Non-pigmented ciliary epithelial cell (primary cell): ENCODE measurements around the gene BMP10.
"Not testable (repeated sequence)": the region's sequence is repeated elsewhere in the genome, so short reads cannot be mapped to it uniquely, and the experiment has no call there.

Source experiments
- DNase-seq: peaks from one replicate; pipeline ENCODE4 v3.0.0-alpha.2; 2010; ENCODE audit warnings: low read depth

BMP10 gene

DNA sequence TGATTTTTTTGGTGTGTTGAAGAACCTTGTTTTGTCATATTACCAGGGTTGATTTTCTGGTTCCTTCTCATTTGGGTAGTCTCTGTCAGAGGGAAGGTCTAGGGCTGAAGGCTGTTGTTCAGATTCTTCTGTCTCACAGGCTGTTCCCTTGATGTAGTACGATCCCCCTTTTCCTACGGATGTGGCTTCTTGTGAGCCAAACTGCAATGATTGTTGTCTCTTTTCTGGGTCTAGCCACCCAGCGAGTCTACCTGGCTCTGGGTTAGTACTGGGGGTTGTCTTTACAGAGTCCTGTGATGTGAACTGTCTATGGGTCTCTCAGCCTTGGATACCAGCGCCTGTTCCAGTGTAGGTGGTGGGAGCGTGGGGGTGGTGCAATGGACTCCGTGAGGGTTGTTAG is 24.8 kb upstream of the BMP10 start:
- not testable (repeated sequence) for DNase-seq

DNA sequence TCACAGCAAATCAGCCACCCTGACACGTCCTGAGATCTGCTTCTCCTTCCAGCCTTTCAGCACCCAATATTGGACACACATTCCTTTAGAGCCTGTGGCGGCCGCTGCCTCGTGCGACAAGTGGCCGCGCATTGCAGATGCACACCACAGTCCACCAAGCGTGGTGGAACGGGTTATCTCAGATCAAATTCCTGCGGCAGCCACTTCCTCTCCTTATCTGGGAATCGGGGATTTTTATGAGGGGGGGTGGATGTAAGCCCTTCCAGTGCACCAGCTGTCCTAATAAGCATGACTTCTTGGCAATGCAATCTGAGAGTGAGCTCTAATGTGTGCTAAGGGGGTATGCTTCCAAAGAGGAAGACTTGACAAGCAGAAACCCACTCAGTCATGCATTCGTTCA is 18.3 kb upstream of the BMP10 start:
- DNase-seq, result no peak

DNA sequence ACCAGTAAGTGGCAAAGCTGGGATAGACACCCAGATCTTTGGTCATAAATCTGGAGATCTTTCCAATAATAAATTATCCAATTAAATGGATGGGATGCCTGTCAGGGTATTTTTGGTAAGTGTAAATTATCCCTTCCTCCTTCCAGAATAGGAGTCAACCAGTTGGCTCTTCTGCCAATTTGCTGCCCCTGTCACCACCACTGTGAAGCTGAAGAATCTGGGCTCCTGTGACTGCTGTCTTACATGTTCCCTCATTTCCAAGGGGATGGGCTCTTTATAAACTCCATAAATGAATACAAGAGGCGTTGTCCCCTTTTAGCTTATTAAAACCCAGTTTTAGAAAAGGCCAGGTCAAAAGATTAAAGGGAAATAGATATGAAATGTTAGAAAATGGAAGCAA is 17.8 kb upstream of the BMP10 start:
- no peak for DNase-seq

DNA sequence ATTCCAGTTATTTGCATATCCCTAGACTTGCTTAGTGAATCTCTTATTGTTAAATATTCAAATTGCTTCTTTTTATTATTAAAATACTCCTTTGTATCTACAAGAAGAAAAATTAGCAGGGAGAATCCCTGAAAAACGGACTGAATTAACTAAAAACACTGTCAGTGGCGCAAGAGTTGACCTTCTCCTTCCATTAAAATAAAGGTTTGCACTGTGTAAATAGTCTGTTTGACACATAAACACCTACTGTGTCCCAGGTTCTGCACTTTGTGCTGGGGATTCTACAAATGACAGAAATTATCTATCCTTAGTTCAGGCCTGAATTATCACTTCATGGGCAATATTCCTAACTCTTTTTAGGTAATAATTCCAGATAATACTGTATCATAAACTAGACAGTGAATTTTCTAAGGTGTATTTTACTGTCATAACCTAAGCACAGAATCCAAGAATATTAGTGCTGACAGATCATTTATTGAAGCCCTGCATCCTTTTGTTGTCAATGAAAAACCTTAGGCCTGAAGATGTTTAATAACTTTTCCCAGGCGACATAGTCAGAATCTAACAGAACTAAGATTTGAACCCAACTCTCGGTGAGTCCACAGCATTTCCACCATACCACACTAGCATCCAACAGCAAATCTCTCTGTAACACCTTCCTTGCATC is 17.0 kb upstream of the BMP10 start:
- no peak for DNase-seq

DNA sequence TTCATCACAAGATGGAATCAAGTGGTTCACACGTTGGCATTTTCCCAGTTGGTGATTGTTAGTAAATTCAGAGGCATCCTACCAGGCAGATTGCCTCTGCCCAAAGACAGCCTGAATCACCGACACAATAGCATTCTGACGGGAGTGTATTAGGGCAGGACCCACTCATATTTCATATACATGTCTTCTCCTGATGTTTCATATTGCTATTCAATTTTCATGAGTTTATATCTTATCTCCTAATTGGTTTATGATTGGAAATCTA is 14.5 kb upstream of the BMP10 start:
- DNase-seq, result no peak

DNA sequence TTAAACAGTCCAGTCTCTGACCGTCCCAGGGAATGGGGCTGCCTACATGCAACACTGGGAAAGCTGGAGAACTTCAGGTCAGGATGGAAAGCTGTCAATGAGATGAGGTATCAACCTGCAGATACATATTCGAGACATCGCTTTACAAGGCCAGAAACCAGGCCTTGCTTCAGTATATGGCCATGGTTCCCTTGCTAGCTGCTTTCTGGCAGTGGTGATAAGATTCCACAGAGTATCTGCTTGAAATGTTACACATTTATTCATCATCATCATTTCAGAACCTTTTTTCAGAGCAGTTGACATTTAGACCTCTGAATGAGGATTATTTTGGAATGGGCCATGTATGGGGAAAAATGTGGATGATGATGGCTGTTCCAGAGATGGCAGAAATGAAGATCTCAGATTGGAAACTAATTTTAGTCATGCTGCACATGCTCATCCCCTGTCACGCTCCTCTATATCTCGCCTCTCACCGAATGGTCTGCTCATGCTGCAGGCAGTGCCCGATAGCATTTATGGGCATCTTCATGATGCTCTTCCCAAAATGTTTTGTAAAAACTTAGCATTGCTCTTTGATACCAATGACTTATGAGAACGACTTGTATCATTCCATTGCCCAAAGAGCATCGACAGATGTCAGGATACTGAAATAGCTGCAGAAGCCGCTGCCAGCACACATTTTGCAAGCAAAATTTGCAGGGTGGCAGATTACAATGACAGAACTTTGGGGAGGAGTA is 14.0 kb upstream of the BMP10 start:
- DNase-seq, result no peak

DNA sequence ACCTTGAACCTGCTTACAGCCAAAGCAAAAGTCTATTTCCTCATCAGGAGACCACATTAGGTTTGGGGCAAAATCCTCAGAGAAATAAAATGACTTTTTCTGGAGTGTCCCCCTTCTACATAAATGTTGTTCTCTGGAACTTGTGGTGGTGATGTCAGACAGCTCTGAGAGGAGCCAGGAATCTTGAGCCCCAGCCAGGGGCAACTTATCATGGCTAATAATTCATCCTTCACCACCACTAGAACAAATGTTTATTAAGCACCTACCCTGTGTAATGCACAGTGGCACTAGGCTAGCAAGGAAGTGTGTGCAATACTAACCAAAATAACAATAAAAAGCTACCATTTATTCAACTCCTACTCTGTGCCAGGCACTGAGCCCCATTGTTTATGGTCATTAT is 9.0 kb upstream of the BMP10 start:
- no peak for DNase-seq

DNA sequence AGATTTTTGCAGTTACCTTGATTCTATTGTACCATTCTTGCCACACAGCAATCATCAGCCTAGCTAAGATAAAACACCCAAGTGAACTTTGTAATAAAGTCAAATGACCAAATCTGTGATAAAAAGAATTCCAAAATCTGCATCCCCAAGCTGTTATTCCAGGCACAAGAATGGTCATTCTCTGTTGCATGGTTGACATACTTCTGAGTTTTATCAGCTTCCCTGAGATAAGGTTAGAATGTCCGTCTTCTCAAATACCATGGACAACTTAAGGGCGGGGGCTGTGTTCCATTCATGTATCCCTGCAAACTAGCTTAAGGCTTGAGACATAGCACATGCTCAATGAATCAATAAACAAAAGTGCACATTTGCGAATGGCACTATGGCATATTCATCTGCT is 8.1 kb upstream of the BMP10 start:
- DNase-seq, result no peak

DNA sequence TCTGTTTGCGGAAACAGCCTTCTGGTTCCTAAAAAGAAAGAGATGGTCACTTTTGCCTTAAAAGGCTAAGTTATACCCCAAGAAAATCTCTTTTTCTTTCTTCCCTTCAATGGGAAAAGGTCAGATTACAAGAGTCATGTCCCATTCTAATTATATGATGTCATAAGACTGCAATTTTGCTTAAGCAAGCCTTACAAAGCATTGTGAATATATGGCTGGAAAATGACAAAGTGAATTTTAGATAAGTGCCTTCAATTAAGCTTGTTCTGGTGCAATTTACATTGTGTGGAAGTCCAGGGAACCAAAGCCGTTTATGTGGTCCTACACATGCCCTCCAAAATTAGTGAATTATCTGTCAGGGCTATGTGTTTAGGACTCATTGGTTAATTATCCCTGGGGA is 7.6 kb upstream of the BMP10 start:
- DNase-seq, result no peak

DNA sequence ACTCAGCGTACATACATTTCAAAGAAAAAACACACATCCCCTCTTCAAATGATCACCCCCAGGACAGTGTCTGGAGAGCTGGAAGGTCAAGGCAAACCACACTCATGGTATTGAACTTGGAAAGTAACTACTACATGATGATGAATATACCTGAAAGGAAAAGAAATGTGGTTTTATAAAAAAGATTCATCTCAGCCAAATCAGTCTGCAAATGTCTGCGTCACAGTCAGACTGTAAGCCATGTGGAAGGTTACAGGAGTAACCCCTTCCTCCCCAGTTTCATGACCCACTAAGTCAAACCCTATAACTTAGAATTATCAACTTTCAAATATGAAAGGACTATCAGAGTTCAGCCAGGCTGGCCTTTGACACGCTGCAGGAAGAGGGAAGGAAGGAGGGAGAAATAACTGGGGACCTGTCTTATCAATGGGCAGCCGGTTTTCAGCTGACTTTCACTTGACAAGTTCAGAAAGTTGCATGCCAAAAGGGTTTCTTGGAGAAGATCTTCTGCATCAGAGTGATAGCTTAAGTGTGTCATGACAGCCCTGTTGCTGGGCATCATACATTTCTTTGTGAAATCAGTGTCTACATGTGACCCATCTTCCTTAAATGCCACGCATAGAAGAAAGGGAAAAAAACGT is 7.0 kb upstream of the BMP10 start:
- no peak for DNase-seq

DNA sequence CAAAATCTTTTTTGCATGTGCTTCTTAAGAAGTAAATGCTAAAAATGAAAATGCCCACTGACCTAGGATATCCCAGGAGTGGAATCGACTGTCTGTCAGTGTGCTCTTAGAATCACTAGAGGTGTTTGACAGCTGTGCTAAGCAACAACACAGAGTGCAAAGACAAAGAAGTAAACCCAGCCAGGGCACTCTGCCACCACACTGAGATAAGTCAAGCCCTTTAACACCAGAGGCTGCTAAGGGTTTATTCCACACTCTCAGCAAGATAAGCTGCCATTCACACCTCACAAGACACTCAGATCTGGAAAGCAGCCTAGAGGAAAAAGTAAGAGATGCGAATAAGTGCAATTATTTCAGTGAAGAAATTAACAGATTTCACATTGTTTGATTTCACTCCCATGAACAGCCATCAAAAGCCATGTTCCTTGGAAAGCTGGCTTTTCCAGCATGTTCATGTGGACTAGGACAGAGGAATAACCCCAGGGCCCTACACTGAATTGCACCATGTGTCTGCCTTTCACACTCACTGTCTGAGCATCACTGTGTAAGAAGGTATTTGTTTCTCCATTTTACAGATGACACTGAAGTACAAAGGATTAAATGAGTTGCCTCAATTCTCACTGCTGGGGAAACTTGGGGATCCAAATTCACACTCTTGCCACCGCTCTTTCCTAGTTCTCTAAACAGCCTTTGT is 6.0 kb upstream of the BMP10 start:
- no peak for DNase-seq

DNA sequence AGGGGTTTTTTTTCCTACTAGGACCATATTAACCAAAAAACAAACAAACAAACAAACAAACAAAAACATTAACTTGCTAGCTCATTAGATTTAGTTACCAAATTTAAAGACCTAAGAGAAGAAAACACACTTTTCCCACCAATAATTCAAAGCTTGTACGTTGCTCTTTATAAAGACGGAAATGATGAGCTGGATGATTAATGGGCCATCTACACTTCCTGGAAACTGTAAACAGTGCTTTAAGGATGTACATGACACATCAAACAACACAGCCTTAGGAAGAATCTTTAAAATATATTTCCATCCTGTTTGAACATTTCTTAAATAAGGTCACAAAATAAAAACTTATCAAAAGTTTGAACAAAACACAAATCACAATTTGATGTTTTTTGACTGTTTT is 982 bp downstream of the BMP10 start:
- DNase-seq, result no peak

DNA sequence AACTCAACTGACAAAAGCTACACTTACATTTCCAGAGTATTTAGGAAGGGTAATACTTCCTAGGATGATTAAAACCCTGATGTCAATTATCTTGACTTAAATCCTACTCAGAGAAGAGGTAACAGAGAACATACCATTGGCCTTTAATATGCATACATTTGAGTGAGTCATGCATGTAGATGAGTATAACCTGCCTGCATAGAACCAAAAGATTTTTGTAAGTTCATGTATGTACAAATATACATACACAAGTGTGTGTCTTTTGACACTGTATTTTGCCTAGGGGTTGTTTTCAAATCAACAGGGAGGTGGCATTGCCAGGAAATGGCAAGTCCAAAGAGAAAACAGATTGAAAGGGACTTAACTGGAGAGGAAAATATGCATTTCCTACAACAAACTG is 6.1 kb downstream of the BMP10 start:
- DNase-seq, result no peak

DNA sequence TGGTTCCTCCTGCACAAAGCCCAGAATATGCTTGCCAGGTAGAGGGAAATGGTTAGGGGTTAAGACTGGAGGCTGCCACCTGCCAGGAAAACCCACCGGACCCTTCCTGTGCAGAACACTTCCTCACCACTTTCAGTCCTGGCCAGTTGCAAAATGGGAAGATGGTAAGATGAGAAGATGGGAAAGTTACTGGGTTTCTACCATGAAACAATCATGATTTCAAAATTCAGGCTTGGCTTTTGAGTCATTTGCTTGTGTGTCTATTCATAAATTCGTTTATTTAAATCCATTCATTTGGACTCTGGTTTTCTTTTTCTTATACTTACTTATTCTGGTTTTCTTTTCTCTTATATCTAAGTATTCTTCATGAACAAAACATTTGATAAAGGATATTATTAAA is 7.2 kb downstream of the BMP10 start:
- DNase-seq, result no peak

DNA sequence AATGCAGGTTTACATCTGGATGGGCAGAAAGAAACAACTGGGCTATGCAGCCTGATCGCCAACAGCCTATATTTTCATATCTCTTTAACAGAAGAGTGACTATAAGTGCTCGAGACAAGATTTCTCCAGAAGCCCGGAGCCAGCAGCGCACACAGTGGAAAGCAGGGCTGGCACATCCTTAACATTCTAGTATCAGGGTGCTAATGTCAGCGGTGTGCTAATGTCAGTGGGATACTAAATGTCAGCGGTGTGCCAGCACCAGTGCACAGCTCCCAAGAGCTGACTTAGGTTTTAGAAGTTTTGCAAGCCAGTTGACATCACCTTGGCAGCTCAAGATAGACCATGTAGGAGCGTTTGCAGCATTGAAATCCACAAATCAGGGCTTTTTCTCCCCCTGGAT is 8.3 kb downstream of the BMP10 start:
- no peak for DNase-seq

DNA sequence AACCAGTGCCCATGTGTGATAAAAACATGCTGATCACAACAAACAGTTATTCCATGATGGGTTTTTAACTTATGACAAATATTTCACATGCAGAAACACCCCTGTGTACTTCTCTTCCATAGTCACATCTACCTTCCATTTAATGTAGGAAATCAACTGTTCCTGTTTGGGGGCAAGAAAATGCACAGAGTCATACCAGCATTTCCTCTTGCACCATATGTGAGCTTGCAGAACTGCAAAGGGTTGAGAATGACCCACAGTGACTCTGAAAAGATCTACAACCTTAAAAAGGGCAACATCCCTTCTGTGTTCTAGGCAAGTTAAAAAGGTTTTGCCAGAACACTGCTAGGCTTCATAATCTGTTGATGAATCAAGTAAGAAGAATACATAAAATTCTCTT is 9.9 kb downstream of the BMP10 start:
- no peak for DNase-seq

DNA sequence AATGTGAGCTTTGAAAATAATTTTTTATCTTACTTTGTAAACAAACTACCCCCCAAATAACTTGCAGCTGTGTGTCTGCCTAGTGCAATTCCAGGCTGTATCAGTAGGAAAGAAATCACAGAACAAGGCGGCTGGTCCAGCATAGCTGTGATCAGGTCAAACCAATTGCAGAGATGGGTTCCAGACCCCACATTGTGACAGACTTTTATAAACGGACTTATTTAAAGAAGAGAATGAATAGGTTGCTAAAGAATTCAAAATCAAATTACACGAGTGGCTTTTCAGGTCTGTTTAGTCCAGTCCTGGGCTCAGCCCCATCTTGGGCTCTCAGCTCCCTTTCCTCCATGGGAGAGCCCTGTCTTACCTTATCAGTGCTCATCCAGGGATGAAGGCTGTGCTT is 11.1 kb downstream of the BMP10 start:
- no peak for DNase-seq

DNA sequence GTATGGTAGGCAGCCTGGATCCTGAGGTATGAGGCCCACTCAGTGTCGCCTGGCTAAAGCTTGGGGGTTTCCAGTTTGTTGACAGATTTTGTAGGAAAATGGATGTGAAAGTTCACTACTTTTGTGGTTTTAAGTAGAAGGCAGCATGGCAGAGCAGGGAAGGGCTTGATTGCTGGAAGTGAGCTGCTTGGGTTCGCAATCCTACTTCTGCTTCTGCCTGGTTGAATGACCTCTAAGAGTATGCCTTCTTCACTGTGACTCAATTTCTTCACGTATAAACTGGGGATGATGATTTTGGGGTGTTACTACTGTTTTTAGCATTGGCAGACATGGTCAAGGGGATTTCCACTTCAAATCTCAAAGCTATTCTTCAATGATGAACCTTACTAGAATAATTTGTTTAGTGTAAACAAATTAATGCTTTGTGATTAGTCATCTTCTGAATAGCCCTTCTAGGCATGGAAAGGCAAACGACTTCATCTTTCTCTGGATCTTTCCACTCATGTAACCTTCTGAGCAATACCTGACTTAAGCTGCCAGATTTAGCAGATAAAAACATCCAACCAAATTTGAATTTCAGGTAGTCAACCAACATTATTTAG is 13.2 kb downstream of the BMP10 start:
- no peak for DNase-seq

DNA sequence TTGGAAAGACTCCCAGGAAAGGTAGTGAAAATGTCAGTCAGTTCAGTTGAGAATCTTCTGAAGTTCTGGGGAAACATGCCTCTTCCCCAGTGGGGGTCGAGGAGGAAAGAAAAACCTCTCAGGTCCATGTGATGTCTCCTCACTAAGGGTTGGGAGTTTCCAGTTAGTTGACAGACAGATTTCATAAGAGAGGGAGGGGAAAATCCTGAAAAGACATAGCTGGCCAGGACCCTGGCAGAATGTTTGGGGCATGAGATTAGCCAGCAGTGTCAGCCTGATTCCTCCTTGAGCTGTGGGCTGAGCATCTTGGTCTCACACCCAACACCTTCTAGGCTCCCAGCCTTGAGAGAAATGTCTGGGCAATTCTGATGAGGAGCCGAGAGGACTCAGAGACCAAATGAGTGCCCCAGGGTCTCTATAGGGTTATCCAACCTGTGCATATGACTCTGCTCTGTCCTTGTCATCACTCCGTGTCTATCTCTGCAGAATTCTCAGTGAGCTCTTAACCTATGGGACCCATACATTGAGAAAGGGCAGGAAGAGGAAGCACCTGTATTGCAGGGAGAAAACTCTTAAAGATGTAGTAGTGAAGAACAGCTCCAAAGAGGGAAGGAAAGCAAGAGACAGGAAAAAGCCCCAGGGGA is 13.9 kb downstream of the BMP10 start:
- DNase-seq, result no peak

DNA sequence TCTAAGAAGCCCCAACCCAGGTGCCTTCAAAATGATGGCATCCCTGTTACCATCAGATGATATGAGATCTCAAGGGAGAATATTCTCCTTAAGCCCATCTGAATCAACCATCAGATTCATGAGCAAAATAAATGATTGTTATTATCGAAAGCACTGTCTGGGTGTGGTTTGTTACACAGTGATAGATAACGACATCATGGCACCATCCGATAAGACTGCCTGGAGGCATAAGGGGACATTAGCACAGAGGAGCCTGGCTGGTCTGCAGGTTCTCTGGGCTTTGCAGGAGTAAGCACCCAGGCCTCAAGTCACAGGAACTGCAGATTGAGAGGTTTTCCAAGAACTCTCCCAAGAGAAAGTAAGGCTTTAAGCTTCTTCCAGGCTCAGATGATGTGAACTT is 15.6 kb downstream of the BMP10 start:
- no peak for DNase-seq

DNA sequence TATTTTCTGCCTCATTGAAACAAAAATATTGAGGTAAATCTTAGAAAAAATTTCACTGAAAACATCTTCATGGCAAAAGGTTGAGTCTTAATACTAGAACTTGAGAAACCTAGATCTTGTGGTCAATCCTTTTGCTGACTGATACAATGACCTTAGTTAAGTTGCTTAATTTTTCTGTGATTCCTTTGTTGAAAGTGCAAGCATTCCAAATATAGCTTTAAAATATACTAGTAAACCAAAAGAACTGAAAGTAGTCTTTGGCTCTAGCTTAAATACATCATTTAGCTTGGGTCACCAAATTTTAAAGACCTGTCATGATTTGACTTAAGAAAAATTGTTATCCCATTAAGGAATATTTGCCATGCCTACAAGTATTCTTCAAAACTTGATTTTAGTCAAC is 16.7 kb downstream of the BMP10 start:
- no peak for DNase-seq

DNA sequence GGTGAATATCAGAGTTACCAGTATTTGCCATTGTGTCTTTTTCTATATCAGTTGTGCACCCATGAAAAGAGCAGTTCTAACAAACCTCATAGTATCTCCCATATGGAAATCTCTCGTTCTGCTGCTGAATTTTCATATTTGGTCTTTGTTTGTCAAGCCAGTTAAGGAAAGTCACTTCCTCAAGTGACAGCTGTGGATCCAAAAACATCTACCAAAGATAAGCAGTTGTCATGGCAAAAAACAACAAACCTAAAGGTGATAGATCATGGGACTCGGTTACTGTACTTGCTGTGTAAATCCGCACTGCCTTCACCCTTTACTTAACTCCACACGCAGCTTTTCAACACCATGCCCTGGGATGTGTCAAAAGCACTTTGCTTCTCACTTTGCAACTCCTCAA is 17.3 kb downstream of the BMP10 start:
- no peak for DNase-seq
